ENCODE measurements around the gene SYNE1.

The SYNE1 gene

GRCh38 chr6:152225241-152225934, 411.8 kb downstream of the SYNE1 start:
- no peak for DNase-seq

GRCh38 chr6:152223636-152224035, 413.5 kb downstream of the SYNE1 start:
- peak; percentile 94 for DNase-seq

GRCh38 chr6:152221806-152222628, 415.1 kb downstream of the SYNE1 start:
- no peak for DNase-seq

GRCh38 chr6:152220786-152221185, 416.4 kb downstream of the SYNE1 start:
- no peak for DNase-seq

- peak; percentile 74 for DNase-seq
Observed at GRCh38 chr6:152218887-152219286, 418.3 kb downstream of the SYNE1 start.

GRCh38 chr6:152212437-152212836, 424.7 kb downstream of the SYNE1 start:
- DNase-seq = no peak

- no peak for DNase-seq
Observed at GRCh38 chr6:152209211-152209610, 428.0 kb downstream of the SYNE1 start.

- peak; percentile 98 for DNase-seq
Observed at GRCh38 chr6:152207915-152208714, 429.0 kb downstream of the SYNE1 start.

GRCh38 chr6:152206072-152206818, 430.9 kb downstream of the SYNE1 start:
- peak; percentile 61 for DNase-seq

- DNase-seq = no peak
Observed at GRCh38 chr6:152204591-152204990, 432.6 kb downstream of the SYNE1 start.

GRCh38 chr6:152201120-152201519, 436.0 kb downstream of the SYNE1 start:
- no peak for DNase-seq

- no peak for DNase-seq
Observed at GRCh38 chr6:152195896-152196295, 441.3 kb downstream of the SYNE1 start.

- no peak for DNase-seq
Observed at GRCh38 chr6:152189736-152190135, 447.4 kb downstream of the SYNE1 start.

GRCh38 chr6:152188011-152188410, 449.2 kb downstream of the SYNE1 start:
- DNase-seq = no peak

- no peak for DNase-seq
Observed at GRCh38 chr6:152186840-152187239, 450.3 kb downstream of the SYNE1 start.

- no peak for DNase-seq
Observed at GRCh38 chr6:152184917-152185574, 452.1 kb downstream of the SYNE1 start.

- DNase-seq = no peak
Observed at GRCh38 chr6:152184573-152184916, 452.6 kb downstream of the SYNE1 start.

GRCh38 chr6:152180601-152181000, 456.6 kb downstream of the SYNE1 start:
- no peak for DNase-seq

- no peak for DNase-seq
Observed at GRCh38 chr6:152176268-152176667, 460.9 kb downstream of the SYNE1 start.

- DNase-seq = no peak
Observed at GRCh38 chr6:152173957-152174356, 463.2 kb downstream of the SYNE1 start.

GRCh38 chr6:152173321-152173720, 463.8 kb downstream of the SYNE1 start:
- no peak for DNase-seq
